ENCODE measurements around the gene CNRIP1. TPM values are rescaled to one million over a fixed set of nuclear protein-coding genes. Genes with fewer than 3 reads are reported as not detected.

The CNRIP1 gene
- total RNA-seq, 4 donors from 2014 or later, result 22.2 to 48.1 (median 39.0) TPM

DNA sequence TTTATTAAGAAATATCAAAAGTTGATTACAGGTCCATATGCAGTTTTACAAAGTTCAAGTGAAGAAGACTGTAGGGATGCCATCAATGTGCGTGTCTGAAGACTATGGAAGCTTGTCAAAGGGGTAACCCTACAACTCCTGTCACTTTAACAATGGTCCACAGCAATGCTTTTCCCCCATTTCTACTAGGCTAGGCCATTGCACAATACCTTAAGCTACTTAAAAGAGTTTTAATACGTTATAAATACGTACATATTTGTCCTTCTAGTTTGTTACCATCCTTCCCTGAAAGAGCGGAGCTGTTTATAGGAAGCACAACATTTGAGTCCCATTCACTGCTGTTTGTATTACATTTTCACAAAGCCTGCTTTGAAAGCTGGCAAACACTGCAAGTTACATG is 26.7 kb downstream of the CNRIP1 start:
- H3K27ac ChIP-seq, result no peak overlapping the region
- no peaks in the 10 kb centered on the region for H3K9me3 ChIP-seq
- peaks cover 0 to 6% of the 10 kb centered on the region in 2 donors for H3K36me3 ChIP-seq
- peaks cover 0 to 8% (median 0%) of the 10 kb centered on the region in 3 donors for H3K4me1 ChIP-seq
- H3K4me3 ChIP-seq, result no peak overlapping the region
- TF ChIP-seq, protein P1, sequence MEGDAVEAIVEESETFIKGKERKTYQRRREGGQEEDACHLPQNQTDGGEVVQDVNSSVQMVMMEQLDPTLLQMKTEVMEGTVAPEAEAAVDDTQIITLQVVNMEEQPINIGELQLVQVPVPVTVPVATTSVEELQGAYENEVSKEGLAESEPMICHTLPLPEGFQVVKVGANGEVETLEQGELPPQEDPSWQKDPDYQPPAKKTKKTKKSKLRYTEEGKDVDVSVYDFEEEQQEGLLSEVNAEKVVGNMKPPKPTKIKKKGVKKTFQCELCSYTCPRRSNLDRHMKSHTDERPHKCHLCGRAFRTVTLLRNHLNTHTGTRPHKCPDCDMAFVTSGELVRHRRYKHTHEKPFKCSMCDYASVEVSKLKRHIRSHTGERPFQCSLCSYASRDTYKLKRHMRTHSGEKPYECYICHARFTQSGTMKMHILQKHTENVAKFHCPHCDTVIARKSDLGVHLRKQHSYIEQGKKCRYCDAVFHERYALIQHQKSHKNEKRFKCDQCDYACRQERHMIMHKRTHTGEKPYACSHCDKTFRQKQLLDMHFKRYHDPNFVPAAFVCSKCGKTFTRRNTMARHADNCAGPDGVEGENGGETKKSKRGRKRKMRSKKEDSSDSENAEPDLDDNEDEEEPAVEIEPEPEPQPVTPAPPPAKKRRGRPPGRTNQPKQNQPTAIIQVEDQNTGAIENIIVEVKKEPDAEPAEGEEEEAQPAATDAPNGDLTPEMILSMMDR (IDR thresholded peaks at IDR 0.05), result no peak
- no peak for TF ChIP-seq EP300 (IDR thresholded peaks at IDR 0.05)
- TF ChIP-seq POLR2A (IDR thresholded peaks at IDR 0.05), result no peak
- no peak for TF ChIP-seq POLR2AphosphoS5 (IDR thresholded peaks at IDR 0.05)
- H3K27me3 ChIP-seq, result no peaks in the 10 kb centered on the region
- ATAC-seq, result no peak
- 90 to 91% methylated on average over 4 of the region's 4 CpGs for WGBS, 2 donors (ENCODE audit: low coverage in 1 of 2)

- no peaks in the 10 kb centered on the region for H3K27me3 ChIP-seq
- peaks cover 0 to 6% of the 10 kb centered on the region in 2 donors for H3K36me3 ChIP-seq
- ATAC-seq, result no peak
- H3K27ac ChIP-seq, result no peak overlapping the region
- 51 to 63% methylated on average over 3 of the region's 3 CpGs for whole genome bisulfite sequencing, 2 donors (ENCODE audit: low coverage in 1 of 2)
- peaks cover 0 to 16% (median 0%) of the 10 kb centered on the region in 3 donors for H3K4me1 ChIP-seq
- H3K9me3 ChIP-seq, result no peaks in the 10 kb centered on the region
- no peak for TF ChIP-seq EP300 (IDR thresholded peaks at IDR 0.05)
- TF ChIP-seq, protein P1 (IDR thresholded peaks at IDR 0.05), result peak; percentile 18 to 51 (median 42)
- no peak overlapping the region for H3K4me3 ChIP-seq
Observed at GRCh38 chr2:68292108-68292710, 27.5 kb downstream of the CNRIP1 start.

DNA sequence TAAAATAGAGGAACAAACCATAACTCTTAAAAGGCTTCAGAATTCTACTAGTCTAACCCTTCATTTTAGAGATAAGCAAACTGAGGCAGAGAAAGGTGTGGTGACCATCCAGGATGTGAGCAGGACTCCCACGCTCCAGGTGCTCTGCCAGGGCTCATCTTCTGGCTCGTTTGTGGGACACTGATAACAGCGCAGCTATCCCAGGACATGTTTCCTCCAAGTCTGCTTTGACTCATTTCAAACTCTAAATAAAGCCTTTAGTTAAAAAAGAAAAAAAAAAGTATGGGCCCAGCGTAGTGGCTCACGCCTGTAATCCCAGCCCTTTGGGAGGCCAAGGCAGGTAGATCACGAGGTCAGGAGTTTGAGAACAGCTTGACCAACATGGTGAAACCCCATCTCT is 28.4 kb downstream of the CNRIP1 start:
- peaks cover 0 to 21% (median 0%) of the 10 kb centered on the region in 3 donors for H3K4me1 ChIP-seq
- H3K27ac ChIP-seq, result no peak overlapping the region
- no peak for TF ChIP-seq EP300 (IDR thresholded peaks at IDR 0.05)
- TF ChIP-seq POLR2A (IDR thresholded peaks at IDR 0.05), result no peak
- no peak for TF ChIP-seq POLR2AphosphoS5 (IDR thresholded peaks at IDR 0.05)
- TF ChIP-seq, protein P1 (IDR thresholded peaks at IDR 0.05), result no peak
- H3K36me3 ChIP-seq, result peaks cover 0 to 6% of the 10 kb centered on the region in 2 donors
- 75 to 89% methylated on average over 6 of the region's 6 CpGs for WGBS, 2 donors (ENCODE audit: low coverage in 1 of 2)
- no peak overlapping the region for H3K4me3 ChIP-seq
- no peak for ATAC-seq
- H3K27me3 ChIP-seq, result no peaks in the 10 kb centered on the region
- H3K9me3 ChIP-seq, result no peaks in the 10 kb centered on the region

DNA sequence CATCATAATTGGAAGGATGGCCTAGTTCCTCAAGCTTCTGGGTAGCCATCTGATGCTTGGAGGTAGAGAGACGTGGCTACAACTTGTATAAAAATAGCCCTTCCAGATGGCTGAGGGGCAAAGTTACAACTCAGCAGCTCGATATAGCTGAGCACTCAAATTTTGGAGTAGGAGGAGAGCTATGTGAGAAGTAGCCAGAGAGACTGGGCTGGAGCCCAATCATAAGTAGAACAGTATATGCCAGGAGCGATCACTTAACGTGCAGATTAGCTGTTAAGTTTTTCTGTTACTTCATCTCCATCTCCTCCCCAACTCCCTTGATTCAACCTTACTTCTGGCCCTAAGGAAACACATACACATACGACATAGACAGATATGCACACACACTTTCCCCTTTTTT is 28.8 kb downstream of the CNRIP1 start:
- TF ChIP-seq EP300 (IDR thresholded peaks at IDR 0.05) (no peak), POLR2AphosphoS5 (IDR thresholded peaks at IDR 0.05) (no peak), POLR2A (IDR thresholded peaks at IDR 0.05) (no peak)
- TF ChIP-seq, protein P1 (IDR thresholded peaks at IDR 0.05), result no peak
- H3K4me1 ChIP-seq, result peaks cover 0 to 21% (median 0%) of the 10 kb centered on the region in 3 donors
- H3K27ac ChIP-seq, result no peak overlapping the region
- no peaks in the 10 kb centered on the region for H3K9me3 ChIP-seq
- H3K36me3 ChIP-seq, result peaks cover 0 to 6% of the 10 kb centered on the region in 2 donors
- no peaks in the 10 kb centered on the region for H3K27me3 ChIP-seq
- WGBS, 2 donors (ENCODE audit: low coverage in 1 of 2), result 23 to 58% methylated on average over 5 of the region's 5 CpGs
- ATAC-seq, result peak; percentile 6
- no peak overlapping the region for H3K4me3 ChIP-seq

Data from gastroesophageal sphincter (tissue), 4 donors.